ENCODE data around the gene DNMT3A. TPM values are rescaled to one million over a fixed set of nuclear protein-coding genes. Genes with fewer than 3 reads are reported as not detected.

The DNMT3A gene
- total and polyA plus RNA-seq, 2 donors (not counting 3 experiments of a cell fraction or from before 2014, with no cell fraction given) = 23.3 to 71.7 TPM

- Histone ChIP-seq H3K4me2 (ENCODE audit: insufficient read depth, low read length) (no peak overlapping the region), H3K36me3 (ENCODE audit: control insufficient read depth in 2 of 2, extremely low read depth in 1 of 2, insufficient read depth in 2 of 2, low read length in 2 of 2) (no peaks in the 10 kb centered on the region), H3K9me3 (replicated peaks; ENCODE audit: control insufficient read depth, insufficient read depth, low read length) (no peaks in the 10 kb centered on the region), H3K27ac (ENCODE audit: insufficient read depth, low read depth, low read length) (no peak overlapping the region), H4K20me1 (replicated peaks; ENCODE audit: control insufficient read depth, extremely low read depth, insufficient read depth, low read length) (no peaks in the 10 kb centered on the region), H3K79me2 (ENCODE audit: control insufficient read depth, insufficient read depth, low read length) (no peaks in the 10 kb centered on the region), H2AFZ (ENCODE audit: low read depth, low read length) (no peak overlapping the region), H3K27me3 (ENCODE audit: control insufficient read depth in 2 of 2, insufficient read depth in 2 of 2, low read length in 2 of 2) (no peaks in the 10 kb centered on the region), H3K4me3 (replicated peaks in 1 of 3; ENCODE audit: insufficient read depth in 1 of 3, low read depth in 1 of 3, low read length in 3 of 3) (no peak overlapping the region), H3K4me1 (ENCODE audit: control insufficient read depth, extremely low read depth, insufficient read depth, low read length) (no peaks in the 10 kb centered on the region), H3K9ac (replicated peaks; ENCODE audit: extremely low read depth, insufficient read depth, low read length) (no peak overlapping the region), H3K9me1 (replicated peaks; ENCODE audit: control insufficient read depth, extremely low read depth, insufficient read depth, low read length) (no peaks in the 10 kb centered on the region)
- CTCF ChIA-PET = interaction anchor here (1.8 to 3.3 kb wide), 2 partner anchors 14 to 24 kb away, joined by 4 to 14 read pairs; no protein-coding TSS in a partner anchor
- no peak for FAIRE-seq
- dilution Hi-C loops (cut with MboI; ENCODE audit: extremely low pct_ligation_motif_present, low sequenced_read_pairs) = no loop called here
- POLR2A ChIA-PET = no interaction called here
- no TSS peak for BruUV-seq (replicated peaks)
- no peak for DNase-seq (ENCODE audit: low read depth, low spot score)
- no peak for TF ChIP-seq MYC (IDR thresholded peaks at IDR 0.05; ENCODE audit: low read depth, low read length)
- TF ChIP-seq, protein P1, sequence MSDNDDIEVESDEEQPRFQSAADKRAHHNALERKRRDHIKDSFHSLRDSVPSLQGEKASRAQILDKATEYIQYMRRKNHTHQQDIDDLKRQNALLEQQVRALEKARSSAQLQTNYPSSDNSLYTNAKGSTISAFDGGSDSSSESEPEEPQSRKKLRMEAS (IDR thresholded peaks at IDR 0.05; ENCODE audit: insufficient read depth, insufficient read length) = no peak
- TF ChIP-seq GATA2 (IDR thresholded peaks at IDR 0.05; ENCODE audit: insufficient read depth, insufficient read length, low read depth, low read length) = no peak
- TF ChIP-seq JUN (IDR thresholded peaks at IDR 0.05; ENCODE audit: borderline replicate concordance, insufficient read depth, insufficient read length, low read depth) = no peak
- no peak for TF ChIP-seq POLR2AphosphoS5 (IDR thresholded peaks at IDR 0.05; ENCODE audit: insufficient read depth, low read depth, low read length)
- TF ChIP-seq CTCF (IDR thresholded peaks at IDR 0.05; ENCODE audit: extremely low read depth in 1 of 2, insufficient read depth in 1 of 2, low read depth in 1 of 2, low read length in 2 of 2) = no peak
- no peak for TF ChIP-seq FOS (IDR thresholded peaks at IDR 0.05; ENCODE audit: borderline replicate concordance, insufficient read depth, low read length)
- no peak for TF ChIP-seq EZH2 (IDR thresholded peaks at IDR 0.05; ENCODE audit: borderline replicate concordance, low read depth, low read length, severe bottlenecking)
- no peak for TF ChIP-seq POLR2A (IDR thresholded peaks at IDR 0.05; ENCODE audit: low read depth, low read length)
- intact Hi-C loops (cut with micrococcal nuclease) = no loop called here
Measured at GRCh38 chr2:25337891-25338290, 3.8 kb downstream of the DNMT3A start.
